IPS-18c (cell line): Measurements from ENCODE around the gene HIVEP3.

ENCODE experiments used
- H3K4me3 ChIP-seq: 2 replicates; pipeline ENCODE4 v1.7.0; 2013; ENCODE audit warnings: low read depth, mild to moderate bottlenecking, low read length, moderate library complexity; ENCODE audit not compliant: insufficient read depth
- H3K9me3 ChIP-seq: one replicate; pipeline ENCODE4 v1.6.1; 2013; ENCODE audit warnings: mild to moderate bottlenecking, low read length, moderate library complexity; ENCODE audit not compliant: control insufficient read depth, insufficient read depth

The HIVEP3 gene

GRCh38 chr1:41546833-41547135 is 371.9 kb downstream of the HIVEP3 start:
- Histone ChIP-seq H3K4me3 (no peak overlapping the region), H3K9me3 (peaks cover 5% of the 10 kb centered on the region)

DNA sequence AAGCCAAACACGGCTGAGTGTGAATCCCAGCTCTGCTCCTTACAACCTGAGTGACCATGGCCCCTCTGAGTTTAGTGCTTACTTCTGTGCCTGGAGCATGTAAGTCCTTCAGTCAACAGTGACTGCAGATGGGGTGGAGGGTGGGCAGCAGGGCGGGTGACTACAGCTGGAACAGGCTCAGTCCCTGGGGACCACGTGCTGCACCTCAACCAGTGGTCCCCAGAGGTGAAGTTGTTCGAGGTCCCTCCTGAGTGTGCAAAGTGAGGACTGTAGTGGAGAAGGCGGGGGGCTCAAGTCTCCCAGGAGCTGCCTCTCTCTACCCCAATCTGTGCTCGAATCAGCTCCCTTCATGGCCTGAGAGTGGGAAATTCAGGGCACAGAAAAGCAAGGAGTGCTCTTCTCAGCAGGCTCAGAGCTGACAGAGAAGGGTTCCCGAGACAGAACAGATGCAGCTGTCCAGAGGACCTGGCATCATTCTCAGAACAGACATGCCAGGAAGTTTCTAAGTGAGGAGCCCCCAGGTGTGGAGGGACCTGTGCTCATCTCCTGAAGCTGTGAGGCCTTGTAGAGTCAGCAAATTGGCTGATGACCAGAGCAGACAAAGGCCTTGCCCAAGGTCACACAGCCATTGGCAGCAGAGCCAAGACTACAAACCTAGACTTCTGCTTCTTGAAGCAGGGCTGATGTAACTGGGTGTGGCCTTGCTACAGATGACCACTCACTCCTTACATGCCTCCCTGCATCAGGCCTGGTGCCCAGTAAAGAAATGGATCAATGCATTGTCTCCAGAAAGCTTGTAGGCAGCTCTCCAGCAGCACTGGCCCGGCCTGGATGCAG is 372.5 kb downstream of the HIVEP3 start:
- no peak overlapping the region for H3K4me3 ChIP-seq
- peaks cover 5% of the 10 kb centered on the region for H3K9me3 ChIP-seq

GRCh38 chr1:41542196-41542930 is 376.4 kb downstream of the HIVEP3 start:
- H3K4me3 ChIP-seq = no peak overlapping the region
- peaks cover 5% of the 10 kb centered on the region for H3K9me3 ChIP-seq

DNA sequence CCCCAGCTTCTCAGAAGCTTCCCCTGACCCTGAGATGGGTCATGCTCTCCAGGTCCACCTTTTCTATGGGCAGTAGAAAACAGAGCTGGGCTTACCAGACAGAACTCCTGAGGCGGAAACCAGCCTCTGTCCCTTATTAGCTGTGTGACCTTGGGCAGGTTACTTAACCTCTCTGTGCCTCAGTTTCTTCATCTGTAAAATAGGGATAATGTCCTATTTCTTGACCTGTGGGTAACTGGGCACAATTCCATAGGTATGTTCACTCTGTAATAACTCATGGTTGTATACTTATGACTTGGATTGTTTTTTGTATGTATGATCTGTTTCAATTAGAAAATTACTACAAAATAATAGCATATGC is 377.1 kb downstream of the HIVEP3 start:
- H3K9me3 ChIP-seq = peaks cover 5% of the 10 kb centered on the region
- no peak overlapping the region for H3K4me3 ChIP-seq

- Histone ChIP-seq H3K9me3 (peaks cover 5% of the 10 kb centered on the region), H3K4me3 (no peak overlapping the region)
Measured at GRCh38 chr1:41540886-41541591, 377.7 kb downstream of the HIVEP3 start.

- Histone ChIP-seq H3K4me3 (no peak overlapping the region), H3K9me3 (peaks cover under 1% of the 10 kb centered on the region)
Measured at GRCh38 chr1:41539999-41540398, 378.7 kb downstream of the HIVEP3 start.

- no peaks in the 10 kb centered on the region for H3K9me3 ChIP-seq
- no peak overlapping the region for H3K4me3 ChIP-seq
Measured at GRCh38 chr1:41539418-41539805, 379.3 kb downstream of the HIVEP3 start.

DNA sequence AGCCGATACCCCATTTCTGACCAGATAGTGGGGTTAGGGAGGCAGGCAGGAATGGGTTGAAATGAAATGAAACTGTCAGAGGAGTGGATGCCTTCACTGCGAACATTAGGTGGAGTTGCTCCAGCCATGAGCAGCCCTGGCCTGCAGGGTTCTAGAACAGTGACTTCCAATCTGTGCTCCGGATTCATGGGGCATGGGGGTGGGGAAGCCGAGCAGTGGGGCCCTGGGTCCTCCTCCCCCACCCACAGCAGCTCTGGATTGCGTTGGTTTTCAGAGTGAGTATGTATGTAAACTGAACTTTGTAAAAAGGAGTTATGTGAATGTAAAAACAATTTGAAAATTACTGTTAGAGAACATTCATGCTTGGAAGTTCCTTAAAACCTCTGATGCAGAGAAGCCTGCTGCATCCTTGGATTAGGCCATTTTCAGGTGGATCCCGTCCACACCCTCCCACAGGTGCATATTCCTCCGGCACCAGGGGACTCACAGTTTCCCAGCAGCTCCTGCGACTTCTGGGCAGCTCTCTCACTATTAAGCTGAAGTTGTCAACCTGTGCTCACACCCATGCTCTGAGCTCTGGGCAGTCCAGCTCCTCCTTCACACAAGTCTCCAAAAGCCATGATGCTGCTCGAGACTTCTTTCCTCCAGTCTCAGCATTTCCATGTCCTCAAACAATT is 379.8 kb downstream of the HIVEP3 start:
- H3K4me3 ChIP-seq = no peak overlapping the region
- H3K9me3 ChIP-seq = no peaks in the 10 kb centered on the region

DNA sequence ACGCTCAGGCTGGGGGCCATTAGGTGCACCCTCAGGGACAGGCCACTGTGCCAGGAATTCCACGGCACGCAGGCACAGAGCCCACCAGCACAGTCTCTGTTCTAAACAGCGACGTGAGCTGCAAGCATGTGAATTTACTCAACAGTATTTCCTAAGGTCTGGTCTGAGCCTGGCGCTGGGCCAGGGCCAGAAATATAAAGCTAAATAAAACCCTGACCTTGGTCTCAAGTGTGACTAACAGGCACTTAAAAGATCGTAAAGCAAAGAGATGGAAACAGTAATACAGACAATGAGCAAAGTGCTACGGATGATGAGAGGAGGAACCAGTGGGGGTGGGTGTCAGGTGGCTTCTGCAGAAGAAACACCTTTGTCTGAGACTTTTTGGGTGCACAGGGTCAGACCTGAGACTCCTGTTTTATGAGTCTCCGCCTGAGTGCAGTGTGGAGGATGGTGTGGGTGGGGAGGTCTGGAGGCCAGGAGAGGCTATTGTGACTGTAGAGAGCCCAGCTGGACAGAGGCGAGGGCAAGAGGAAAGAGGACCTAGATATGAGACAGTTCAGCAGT is 380.9 kb downstream of the HIVEP3 start:
- Histone ChIP-seq H3K4me3 (no peak overlapping the region), H3K9me3 (no peaks in the 10 kb centered on the region)

GRCh38 chr1:41537251-41537650 is 381.5 kb downstream of the HIVEP3 start:
- no peaks in the 10 kb centered on the region for H3K9me3 ChIP-seq
- H3K4me3 ChIP-seq = no peak overlapping the region

- no peaks in the 10 kb centered on the region for H3K9me3 ChIP-seq
- H3K4me3 ChIP-seq = no peak overlapping the region
Measured at GRCh38 chr1:41536361-41536802, 382.3 kb downstream of the HIVEP3 start.

GRCh38 chr1:41535716-41536115 is 383.0 kb downstream of the HIVEP3 start:
- no peak overlapping the region for H3K4me3 ChIP-seq
- H3K9me3 ChIP-seq = no peaks in the 10 kb centered on the region

GRCh38 chr1:41535276-41535675 is 383.4 kb downstream of the HIVEP3 start:
- H3K9me3 ChIP-seq = no peaks in the 10 kb centered on the region
- H3K4me3 ChIP-seq = no peak overlapping the region

DNA sequence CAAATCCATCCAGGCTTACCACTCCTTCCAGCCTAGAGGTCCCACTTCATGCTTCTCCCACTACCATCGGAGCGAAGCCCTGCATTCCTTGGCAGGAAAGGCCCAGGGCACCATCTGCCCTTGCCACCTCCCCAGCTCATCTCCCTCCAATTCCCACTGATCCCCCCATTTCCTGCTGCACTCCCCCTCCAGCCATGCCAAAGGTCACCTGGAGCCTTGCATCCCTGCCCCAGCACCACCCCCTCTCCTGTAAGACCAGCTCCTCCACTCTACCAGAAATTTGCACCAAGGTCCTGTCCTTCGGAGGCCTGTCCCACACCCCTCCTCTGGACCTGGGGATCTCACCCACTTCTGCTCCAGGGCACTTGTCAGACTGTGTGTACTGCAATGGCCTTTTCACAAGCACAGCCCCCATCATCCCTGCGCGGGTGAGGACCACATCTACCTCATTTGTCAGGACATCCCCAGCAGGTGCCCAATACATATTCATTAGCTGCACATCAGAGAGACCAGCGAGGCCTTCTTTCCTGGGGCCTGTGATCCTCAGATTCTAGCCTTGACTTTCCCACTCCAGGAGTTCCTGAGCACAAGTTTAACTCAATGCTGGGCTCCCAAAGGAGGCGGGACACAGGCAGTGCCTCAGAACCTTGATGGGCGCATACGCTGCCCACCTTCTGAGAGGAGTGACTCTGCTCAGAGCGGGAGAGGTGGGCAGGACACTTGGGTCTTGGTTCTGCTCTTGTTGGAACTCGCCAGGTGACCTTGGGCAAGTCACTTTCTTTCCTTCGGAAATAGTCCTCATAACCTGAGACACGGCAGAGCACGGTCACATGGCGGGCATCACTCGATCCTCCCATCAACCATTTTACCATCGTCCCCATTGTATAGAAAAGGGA is 384.3 kb downstream of the HIVEP3 start:
- Histone ChIP-seq H3K4me3 (no peak overlapping the region), H3K9me3 (no peaks in the 10 kb centered on the region)

- Histone ChIP-seq H3K4me3 (no peak overlapping the region), H3K9me3 (no peaks in the 10 kb centered on the region)
Measured at GRCh38 chr1:41533731-41534080, 385.0 kb downstream of the HIVEP3 start.

DNA sequence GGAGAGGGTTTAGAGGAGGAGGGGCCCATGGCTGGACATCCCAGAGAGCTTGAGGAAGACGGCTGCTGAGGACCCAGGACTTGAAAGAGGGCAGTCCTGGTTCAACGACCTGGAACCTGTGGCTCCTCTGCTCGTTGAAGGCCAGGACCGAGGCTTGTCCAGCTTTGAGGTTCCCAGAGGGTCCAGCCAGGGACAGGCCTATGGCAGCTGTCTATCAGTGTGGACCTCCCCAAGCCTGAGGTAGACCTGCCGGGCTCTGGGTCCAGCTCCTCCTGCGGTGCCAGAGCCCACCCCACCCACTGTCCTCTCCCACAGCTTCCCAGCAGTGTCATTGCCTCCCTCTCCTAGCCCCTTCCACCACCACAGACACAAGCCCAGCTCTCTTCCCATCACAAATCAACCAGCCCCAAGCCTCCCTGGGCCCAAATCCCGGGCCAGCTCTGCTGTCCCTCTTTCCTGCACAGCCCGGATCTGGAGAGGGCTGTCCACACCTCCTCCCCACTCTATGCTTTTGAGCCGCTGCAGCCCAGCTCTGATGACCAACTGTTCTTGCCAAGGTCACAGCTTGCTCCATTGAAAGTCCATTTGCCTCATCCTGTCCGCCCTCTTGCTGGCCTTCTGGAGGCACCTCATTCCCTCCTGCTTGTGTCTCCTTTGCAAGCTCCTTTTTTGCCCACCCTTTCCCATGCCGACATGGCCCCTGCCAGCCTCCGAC is 385.5 kb downstream of the HIVEP3 start:
- Histone ChIP-seq H3K9me3 (no peaks in the 10 kb centered on the region), H3K4me3 (no peak overlapping the region)
